Prostate gland (tissue), 2 donors: ENCODE results near the gene SBNO1. TPM values are rescaled to one million over a fixed set of nuclear protein-coding genes. Genes with fewer than 3 reads are reported as not detected.

ENCODE experiments used
- DNase-seq: peaks from one replicate; pipeline ENCODE4 v3.0.0-alpha.2; 2019; ENCODE audit warnings: low spot score
- H3K27ac ChIP-seq, 2 donors: fragments of 200-600 bp; sonication (generic); 2 replicates each; pipeline ENCODE4 v1.5.1; 2017 to 2019
- H3K27me3 ChIP-seq: fragments of 200-600 bp; sonication (generic); replicated peaks from 2 replicates; pipeline ENCODE4 v1.5.1; 2019; ENCODE audit not compliant: insufficient read depth
- H3K36me3 ChIP-seq, 2 donors: fragments of 200-600 bp; sonication (generic); 1 replicate in 1 of 2; 2 replicates in 1 of 2; pipeline versions ENCODE4 v1.5.1 to v1.8.1; 2017 to 2019
- H3K4me1 ChIP-seq: fragments of 200-600 bp; sonication (generic); replicated peaks from 2 replicates; pipeline ENCODE4 v1.5.1; 2019
- H3K4me3 ChIP-seq, 2 donors: fragments of 200-600 bp; sonication (generic); 2 replicates each; pipeline ENCODE4 v1.5.1; 2017 to 2019
- H3K9me3 ChIP-seq: fragments of 200-600 bp; sonication (generic); 2 replicates; pipeline ENCODE4 v1.5.1; 2017
- POLR2A ChIP-seq: fragments of 450-650 bp; IDR thresholded peaks from one replicate; pipeline ENCODE4 v1.6.1; 2016; ENCODE audit warnings: antibody characterized with exemption, mild to moderate bottlenecking
- POLR2AphosphoS5 ChIP-seq: sonication (generic); formaldehyde crosslinking; IDR thresholded peaks from one replicate; pipeline ENCODE4 v1.6.1; 2017; ENCODE audit warnings: antibody characterized with exemption
- WGBS: methylation state at CpG from one replicate; pipeline ENCODE4 v1.1.5; 2018; 5-methylcytosine and 5-hydroxymethylcytosine counted together
- intact Hi-C: fragments of 100-400 bp; cut with DNase I; formaldehyde crosslinking; loops from one replicate; pipeline ENCODE4 v1.14.2; 2022
- total RNA-seq, 2 donors: library from RNA; depleted of rRNA; stranded (reverse); fragments of >200 nt; gene quantifications; one replicate each; pipeline ENCODE4 v1.1.0, GENCODE V29; 2016
- TF ChIP-seq, protein P1 (sequence below), 4 experiments: fragments of 200-600 bp in 2 of 4; fragments of 450-650 bp in 2 of 4; sonication (generic) in 2 of 4; IDR thresholded peaks; 1 replicate in 3 of 4; 2 replicates in 1 of 4; pipeline ENCODE4 v1.5.1; 2016 to 2019; ENCODE audit warnings: antibody characterized with exemption in 4 of 4, mild to moderate bottlenecking in 2 of 4, moderate library complexity in 2 of 4

The SBNO1 gene
- total RNA-seq, 2 donors from 2014 or later, result 22.6 to 53.3 TPM

DNA sequence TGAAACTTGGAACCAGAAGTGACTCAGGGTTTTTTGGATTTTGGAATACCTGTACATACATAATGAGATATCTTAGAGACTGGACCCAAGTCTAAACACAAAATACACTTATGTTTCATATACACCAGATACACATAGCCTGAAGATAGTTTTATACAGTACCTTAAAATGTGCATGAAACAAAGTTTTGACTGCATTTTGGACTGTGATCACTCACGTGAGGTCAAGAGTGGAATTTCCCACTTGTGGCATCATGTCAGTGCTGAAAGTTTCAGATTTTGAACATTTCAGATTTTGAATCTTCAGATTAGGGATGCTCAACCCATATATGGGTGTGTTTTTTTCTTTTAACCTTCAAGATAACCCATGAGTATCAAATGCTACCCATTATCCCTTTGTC lies 6.6 kb downstream of the SBNO1 start:
- 77% methylated on average over 1 of the region's 1 CpG for WGBS
- H3K36me3 ChIP-seq, result no peaks in the 10 kb centered on the region
- H3K27ac ChIP-seq, result no peak overlapping the region
- DNase-seq, result no peak
- H3K27me3 ChIP-seq, result no peaks in the 10 kb centered on the region
- H3K4me1 ChIP-seq, result peaks cover 4% of the 10 kb centered on the region
- TF ChIP-seq, protein P1, sequence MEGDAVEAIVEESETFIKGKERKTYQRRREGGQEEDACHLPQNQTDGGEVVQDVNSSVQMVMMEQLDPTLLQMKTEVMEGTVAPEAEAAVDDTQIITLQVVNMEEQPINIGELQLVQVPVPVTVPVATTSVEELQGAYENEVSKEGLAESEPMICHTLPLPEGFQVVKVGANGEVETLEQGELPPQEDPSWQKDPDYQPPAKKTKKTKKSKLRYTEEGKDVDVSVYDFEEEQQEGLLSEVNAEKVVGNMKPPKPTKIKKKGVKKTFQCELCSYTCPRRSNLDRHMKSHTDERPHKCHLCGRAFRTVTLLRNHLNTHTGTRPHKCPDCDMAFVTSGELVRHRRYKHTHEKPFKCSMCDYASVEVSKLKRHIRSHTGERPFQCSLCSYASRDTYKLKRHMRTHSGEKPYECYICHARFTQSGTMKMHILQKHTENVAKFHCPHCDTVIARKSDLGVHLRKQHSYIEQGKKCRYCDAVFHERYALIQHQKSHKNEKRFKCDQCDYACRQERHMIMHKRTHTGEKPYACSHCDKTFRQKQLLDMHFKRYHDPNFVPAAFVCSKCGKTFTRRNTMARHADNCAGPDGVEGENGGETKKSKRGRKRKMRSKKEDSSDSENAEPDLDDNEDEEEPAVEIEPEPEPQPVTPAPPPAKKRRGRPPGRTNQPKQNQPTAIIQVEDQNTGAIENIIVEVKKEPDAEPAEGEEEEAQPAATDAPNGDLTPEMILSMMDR (IDR thresholded peaks at IDR 0.05), result no peak
- TF ChIP-seq POLR2A, result no peak
- TF ChIP-seq POLR2AphosphoS5, result no peak
- intact Hi-C loops, result no loop called here
- no peaks in the 10 kb centered on the region for H3K9me3 ChIP-seq
- H3K4me3 ChIP-seq, result no peak overlapping the region

GRCh38 chr12:123356159-123356670 lies 8.4 kb downstream of the SBNO1 start:
- no peaks in the 10 kb centered on the region for H3K36me3 ChIP-seq
- no peaks in the 10 kb centered on the region for H3K9me3 ChIP-seq
- no peaks in the 10 kb centered on the region for H3K4me1 ChIP-seq
- no peak for DNase-seq
- no peak overlapping the region for H3K4me3 ChIP-seq
- no peaks in the 10 kb centered on the region for H3K27me3 ChIP-seq
- H3K27ac ChIP-seq, result no peak overlapping the region
- TF ChIP-seq, protein P1 (IDR thresholded peaks at IDR 0.05), result no peak
- TF ChIP-seq POLR2AphosphoS5 (no peak), POLR2A (no peak)
- intact Hi-C loops, result no loop called here
- WGBS, result 76% methylated on average over 7 of the region's 7 CpGs

DNA sequence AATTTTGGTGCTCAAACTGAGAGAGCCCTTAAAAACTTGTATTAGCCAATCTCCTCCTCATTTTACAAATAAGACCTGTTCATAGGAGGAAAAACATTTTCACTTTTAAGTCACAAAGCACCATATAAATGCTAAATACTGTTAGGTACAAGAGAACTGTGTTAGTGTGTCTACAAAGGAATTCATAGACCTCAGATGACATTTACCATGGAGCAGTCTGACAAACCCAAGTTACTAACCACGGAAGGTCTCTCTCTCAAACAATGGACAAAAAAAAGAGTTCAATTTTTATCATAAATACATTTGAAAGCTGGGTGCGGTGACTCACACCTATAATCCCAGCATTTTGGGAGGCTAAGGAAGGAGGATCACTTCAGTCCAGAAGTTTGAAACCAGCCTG lies 10.0 kb downstream of the SBNO1 start:
- H3K4me1 ChIP-seq, result no peaks in the 10 kb centered on the region
- TF ChIP-seq POLR2A (no peak), POLR2AphosphoS5 (no peak)
- TF ChIP-seq, protein P1 (IDR thresholded peaks at IDR 0.05), result no peak
- no peaks in the 10 kb centered on the region for H3K36me3 ChIP-seq
- no peaks in the 10 kb centered on the region for H3K27me3 ChIP-seq
- intact Hi-C loops, result no loop called here
- 79% methylated on average over 2 of the region's 2 CpGs for WGBS
- H3K4me3 ChIP-seq, result no peak overlapping the region
- H3K27ac ChIP-seq, result no peak overlapping the region
- no peaks in the 10 kb centered on the region for H3K9me3 ChIP-seq
- no peak for DNase-seq

DNA sequence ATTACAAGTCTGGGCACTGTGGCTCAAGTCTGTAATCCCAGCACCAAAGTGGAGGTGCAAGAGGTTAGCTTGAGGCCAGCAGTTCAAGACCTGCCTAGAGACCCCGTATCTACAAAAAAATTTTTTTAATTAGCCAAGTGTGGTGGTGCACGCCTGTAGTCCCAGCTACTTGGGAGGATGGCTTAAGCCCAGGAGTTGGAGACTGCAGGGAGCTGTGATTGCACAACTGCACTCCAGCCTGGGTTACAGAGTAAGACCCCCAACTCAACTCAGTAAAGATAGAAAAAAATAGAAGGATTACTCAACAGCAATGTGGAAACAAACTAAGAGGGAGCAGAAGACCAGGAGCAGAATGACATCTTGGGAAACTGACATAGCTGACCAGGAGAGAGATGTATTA lies 13.3 kb downstream of the SBNO1 start:
- H3K27me3 ChIP-seq, result no peaks in the 10 kb centered on the region
- TF ChIP-seq, protein P1 (IDR thresholded peaks at IDR 0.05), result no peak
- TF ChIP-seq POLR2A (no peak), POLR2AphosphoS5 (no peak)
- no peaks in the 10 kb centered on the region for H3K36me3 ChIP-seq
- H3K4me3 ChIP-seq, result no peak overlapping the region
- H3K9me3 ChIP-seq, result no peaks in the 10 kb centered on the region
- no peaks in the 10 kb centered on the region for H3K4me1 ChIP-seq
- DNase-seq, result no peak
- 98% methylated on average over 2 of the region's 2 CpGs for WGBS
- intact Hi-C loops, result no loop called here
- no peak overlapping the region for H3K27ac ChIP-seq

- DNase-seq, result no peak
- 94% methylated on average over 12 of the region's 12 CpGs for WGBS
- intact Hi-C loops, result no loop called here
- Histone ChIP-seq H3K36me3 (peaks cover 3 to 9% of the 10 kb centered on the region in 2 donors), H3K4me3 (no peak overlapping the region), H3K9me3 (no peaks in the 10 kb centered on the region), H3K4me1 (no peaks in the 10 kb centered on the region), H3K27me3 (no peaks in the 10 kb centered on the region), H3K27ac (no peak overlapping the region)
- TF ChIP-seq, protein P1 (IDR thresholded peaks at IDR 0.05), result no peak
- TF ChIP-seq POLR2AphosphoS5 (no peak), POLR2A (no peak)
These were observed 17.7 kb downstream of the SBNO1 start for GRCh38 chr12:123346946-123347345.
